Mesothelial cell of epicardium (in vitro differentiated cells): ENCODE data around the gene OS9. TPM values are rescaled to one million over a fixed set of nuclear protein-coding genes. Genes with fewer than 3 reads are reported as not detected.

Experiments used
- DNase-seq, 2 experiments: peaks; one replicate each; pipeline ENCODE4 v3.0.0; 2021; ENCODE audit warnings: low spot score in 2 of 2; ENCODE audit not compliant: unreplicated experiment in 2 of 2
- H3K27ac Mint-ChIP-seq: 2 replicates; pipeline ENCODE4 v1.8.0; 2021; ENCODE audit warnings: mixed read lengths
- H3K27me3 Mint-ChIP-seq: 2 replicates; pipeline ENCODE4 v1.8.0; 2021; ENCODE audit warnings: low read depth, mixed read lengths
- H3K36me3 Mint-ChIP-seq: 2 replicates; pipeline ENCODE4 v1.8.0; 2021; ENCODE audit warnings: mixed read lengths
- H3K4me1 Mint-ChIP-seq: 2 replicates; pipeline ENCODE4 v1.8.0; 2021; ENCODE audit warnings: mixed read lengths
- H3K4me3 Mint-ChIP-seq: 2 replicates; pipeline ENCODE4 v1.8.0; 2021; ENCODE audit warnings: mild to moderate bottlenecking, moderate library complexity, mixed read lengths
- H3K9me3 Mint-ChIP-seq: 2 replicates; pipeline ENCODE4 v1.8.0; 2021; ENCODE audit warnings: mixed read lengths
- total RNA-seq: library from RNA; stranded (reverse); gene quantifications from 3 replicates; pipeline ENCODE4 v1.2.1, GENCODE V29; 2021
- TF ChIP-seq, protein P1 (sequence below): fragments of 200-600 bp; sonication (generic); IDR thresholded peaks from one replicate; pipeline ENCODE4 v1.5.0; 2021; ENCODE audit warnings: antibody characterized with exemption; ENCODE audit not compliant: unreplicated experiment

Gene OS9
- total RNA-seq, 1 donor from 2014 or later, result 166 TPM

- Mint-ChIP-seq H3K4me1 (peaks cover 4% of the 10 kb centered on the region), H3K27me3 (peaks cover 92% of the 10 kb centered on the region), H3K36me3 (peaks cover under 1% of the 10 kb centered on the region), H3K4me3 (peak overlapping the region; percentile 54), H3K27ac (no peak overlapping the region), H3K9me3 (no peaks in the 10 kb centered on the region)
- TF ChIP-seq, protein P1, sequence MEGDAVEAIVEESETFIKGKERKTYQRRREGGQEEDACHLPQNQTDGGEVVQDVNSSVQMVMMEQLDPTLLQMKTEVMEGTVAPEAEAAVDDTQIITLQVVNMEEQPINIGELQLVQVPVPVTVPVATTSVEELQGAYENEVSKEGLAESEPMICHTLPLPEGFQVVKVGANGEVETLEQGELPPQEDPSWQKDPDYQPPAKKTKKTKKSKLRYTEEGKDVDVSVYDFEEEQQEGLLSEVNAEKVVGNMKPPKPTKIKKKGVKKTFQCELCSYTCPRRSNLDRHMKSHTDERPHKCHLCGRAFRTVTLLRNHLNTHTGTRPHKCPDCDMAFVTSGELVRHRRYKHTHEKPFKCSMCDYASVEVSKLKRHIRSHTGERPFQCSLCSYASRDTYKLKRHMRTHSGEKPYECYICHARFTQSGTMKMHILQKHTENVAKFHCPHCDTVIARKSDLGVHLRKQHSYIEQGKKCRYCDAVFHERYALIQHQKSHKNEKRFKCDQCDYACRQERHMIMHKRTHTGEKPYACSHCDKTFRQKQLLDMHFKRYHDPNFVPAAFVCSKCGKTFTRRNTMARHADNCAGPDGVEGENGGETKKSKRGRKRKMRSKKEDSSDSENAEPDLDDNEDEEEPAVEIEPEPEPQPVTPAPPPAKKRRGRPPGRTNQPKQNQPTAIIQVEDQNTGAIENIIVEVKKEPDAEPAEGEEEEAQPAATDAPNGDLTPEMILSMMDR, result no peak
- DNase-seq, result peak in 1 of 2 experiments; percentile 51
These were observed 33.2 kb downstream of the OS9 start for GRCh38 chr12:57726884-57727757.

DNA sequence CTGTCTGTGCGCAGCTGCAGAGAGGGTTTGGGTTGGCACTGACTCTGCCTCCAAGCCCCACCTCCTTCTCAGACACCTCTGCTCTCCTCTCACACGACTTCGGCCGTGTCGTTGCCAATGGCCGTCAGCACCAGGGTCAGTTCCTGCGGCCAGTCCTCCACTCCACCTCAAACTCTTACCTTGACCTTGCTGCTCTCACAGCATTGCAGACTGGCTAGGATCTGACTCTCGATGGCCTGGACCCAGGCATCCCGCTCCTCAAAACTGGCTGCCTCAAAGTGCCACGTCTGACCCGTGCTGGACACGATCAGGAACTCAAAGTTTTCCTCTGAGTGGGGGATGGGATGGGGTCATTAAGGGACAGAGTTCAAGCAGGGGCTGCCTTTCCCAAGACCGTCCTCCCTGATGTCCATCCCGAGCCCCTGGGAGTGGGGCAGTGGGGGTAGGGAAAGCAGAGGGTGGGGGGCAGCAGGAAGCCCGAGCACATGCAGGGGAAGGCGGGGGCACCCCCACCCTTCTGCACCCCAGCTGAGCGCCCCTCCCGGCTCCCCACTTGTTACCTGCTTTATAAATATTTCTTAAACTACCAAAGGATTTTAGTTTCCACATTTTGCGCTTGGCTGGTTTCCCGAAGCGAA is 33.9 kb downstream of the OS9 start:
- TF ChIP-seq, protein P1, result no peak
- no peaks in the 10 kb centered on the region for H3K9me3 Mint-ChIP-seq
- peaks cover 97% of the 10 kb centered on the region for H3K27me3 Mint-ChIP-seq
- H3K36me3 Mint-ChIP-seq, result no peaks in the 10 kb centered on the region
- no peak overlapping the region for H3K27ac Mint-ChIP-seq
- H3K4me1 Mint-ChIP-seq, result peaks cover 4% of the 10 kb centered on the region
- peak overlapping the region; percentile 4 for H3K4me3 Mint-ChIP-seq
- DNase-seq, result peak in 1 of 2 experiments; percentile 37

GRCh38 chr12:57729321-57729844 is 35.5 kb downstream of the OS9 start:
- TF ChIP-seq, protein P1, result no peak
- Mint-ChIP-seq H3K27ac (no peak overlapping the region), H3K36me3 (no peaks in the 10 kb centered on the region), H3K4me3 (no peak overlapping the region), H3K27me3 (peaks cover 97% of the 10 kb centered on the region), H3K9me3 (no peaks in the 10 kb centered on the region), H3K4me1 (peaks cover 4% of the 10 kb centered on the region)
- no peak for DNase-seq

GRCh38 chr12:57730336-57731067 is 36.6 kb downstream of the OS9 start:
- DNase-seq, result no peak
- Mint-ChIP-seq H3K27ac (no peak overlapping the region), H3K36me3 (no peaks in the 10 kb centered on the region), H3K4me3 (no peak overlapping the region), H3K27me3 (peaks cover 97% of the 10 kb centered on the region), H3K9me3 (no peaks in the 10 kb centered on the region), H3K4me1 (peaks cover 4% of the 10 kb centered on the region)
- TF ChIP-seq, protein P1, result no peak

DNA sequence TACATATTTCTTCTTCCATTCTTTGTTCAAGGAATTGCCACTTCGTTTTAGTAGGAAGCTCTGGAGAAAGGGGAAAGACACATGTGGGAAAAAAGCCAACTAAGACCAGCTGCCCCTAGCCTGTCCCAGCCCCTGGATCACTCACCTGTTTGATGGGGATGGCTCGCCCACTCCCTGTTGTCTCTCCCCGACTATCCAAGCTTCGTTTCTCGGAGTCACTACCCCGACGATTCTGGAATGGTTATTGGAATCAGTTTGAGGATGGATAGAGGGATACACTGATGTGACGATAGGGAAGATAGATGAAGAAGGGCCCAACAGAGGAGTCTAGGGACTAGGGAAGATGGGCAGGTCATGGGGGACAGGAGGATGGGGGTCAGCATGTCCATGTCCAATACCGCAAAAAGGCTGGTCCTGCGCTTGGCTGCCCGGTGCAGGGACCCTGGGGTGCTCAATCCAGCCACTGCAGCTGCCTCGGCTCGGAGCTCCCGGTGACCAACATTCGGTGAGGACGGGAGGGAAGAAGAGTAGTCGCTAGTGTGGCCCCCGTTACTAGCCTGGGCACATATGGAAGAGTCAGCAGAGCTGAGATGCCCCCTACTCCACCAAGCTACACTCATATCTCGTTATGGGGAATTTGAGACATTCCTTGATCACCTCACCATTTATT is 37.6 kb downstream of the OS9 start:
- no peak for DNase-seq
- TF ChIP-seq, protein P1, result no peak
- H3K4me3 Mint-ChIP-seq, result no peak overlapping the region

More for the DNA sequence above, 37.6 kb downstream of the OS9 start:
- H3K27ac Mint-ChIP-seq, result no peak overlapping the region
- H3K4me1 Mint-ChIP-seq, result peaks cover 4% of the 10 kb centered on the region
- H3K9me3 Mint-ChIP-seq, result no peaks in the 10 kb centered on the region
- H3K36me3 Mint-ChIP-seq, result no peaks in the 10 kb centered on the region
- peaks cover 99% of the 10 kb centered on the region for H3K27me3 Mint-ChIP-seq
